ENCODE measurements around the gene RANGAP1.
A peak's percentile ranks its signal among the peaks of the same experiment; 100 is the strongest.
"Not testable (repeated sequence)": the region's sequence is repeated elsewhere in the genome, so short reads cannot be mapped to it uniquely, and the experiment has no call there.

RANGAP1 gene

GRCh38 chr22:41264408-41264941 is 21.5 kb downstream of the RANGAP1 start:
- in situ Hi-C loops (cut with HindIII; ENCODE audit: low pct_ligation_motif_present, low pct_unique_long_range_greater_than_20kb, low sequenced_read_pairs) = no loop called here
- DNase-seq = no peak

- no peak for DNase-seq
- in situ Hi-C loops (cut with HindIII; ENCODE audit: low pct_ligation_motif_present, low pct_unique_long_range_greater_than_20kb, low sequenced_read_pairs) = no loop called here
These were observed 22.3 kb downstream of the RANGAP1 start for GRCh38 chr22:41263704-41264103.

- in situ Hi-C loops (cut with HindIII; ENCODE audit: low pct_ligation_motif_present, low pct_unique_long_range_greater_than_20kb, low sequenced_read_pairs) = no loop called here
- DNase-seq = no peak
These were observed 23.7 kb downstream of the RANGAP1 start for GRCh38 chr22:41262250-41262765.

- in situ Hi-C loops (cut with HindIII; ENCODE audit: low pct_ligation_motif_present, low pct_unique_long_range_greater_than_20kb, low sequenced_read_pairs) = no loop called here
- DNase-seq = no peak
These were observed 24.3 kb downstream of the RANGAP1 start for GRCh38 chr22:41261541-41262249.

- in situ Hi-C loops (cut with HindIII; ENCODE audit: low pct_ligation_motif_present, low pct_unique_long_range_greater_than_20kb, low sequenced_read_pairs) = no loop called here
- DNase-seq = no peak
These were observed 25.1 kb downstream of the RANGAP1 start for GRCh38 chr22:41260871-41261270.

GRCh38 chr22:41259756-41260155 is 26.2 kb downstream of the RANGAP1 start:
- in situ Hi-C loops (cut with HindIII; ENCODE audit: low pct_ligation_motif_present, low pct_unique_long_range_greater_than_20kb, low sequenced_read_pairs); DNase-seq: not testable (repeated sequence)

GRCh38 chr22:41257696-41258095 is 28.3 kb downstream of the RANGAP1 start:
- in situ Hi-C loops (cut with HindIII; ENCODE audit: low pct_ligation_motif_present, low pct_unique_long_range_greater_than_20kb, low sequenced_read_pairs) = no loop called here
- DNase-seq = no peak

- in situ Hi-C loops (cut with HindIII; ENCODE audit: low pct_ligation_motif_present, low pct_unique_long_range_greater_than_20kb, low sequenced_read_pairs) = no loop called here
- peak; percentile 8 for DNase-seq
These were observed 29.4 kb downstream of the RANGAP1 start for GRCh38 chr22:41256254-41257253.

GRCh38 chr22:41254230-41254629 is 31.8 kb downstream of the RANGAP1 start:
- in situ Hi-C loops (cut with HindIII; ENCODE audit: low pct_ligation_motif_present, low pct_unique_long_range_greater_than_20kb, low sequenced_read_pairs) = no loop called here

GRCh38 chr22:41252365-41252764 is 33.6 kb downstream of the RANGAP1 start:
- in situ Hi-C loops (cut with HindIII; ENCODE audit: low pct_ligation_motif_present, low pct_unique_long_range_greater_than_20kb, low sequenced_read_pairs) = no loop called here
- DNase-seq = no peak

More at GRCh38 chr22:41254230-41254629, 31.8 kb downstream of the RANGAP1 start:
- DNase-seq = no peak

GRCh38 chr22:41250127-41250526 is 35.9 kb downstream of the RANGAP1 start:
- no peak for DNase-seq
- in situ Hi-C loops (cut with HindIII; ENCODE audit: low pct_ligation_motif_present, low pct_unique_long_range_greater_than_20kb, low sequenced_read_pairs) = no loop called here

GRCh38 chr22:41249442-41249841 is 36.5 kb downstream of the RANGAP1 start:
- in situ Hi-C loops (cut with HindIII; ENCODE audit: low pct_ligation_motif_present, low pct_unique_long_range_greater_than_20kb, low sequenced_read_pairs) = no loop called here
- DNase-seq = no peak

GRCh38 chr22:41248758-41249157 is 37.2 kb downstream of the RANGAP1 start:
- in situ Hi-C loops (cut with HindIII; ENCODE audit: low pct_ligation_motif_present, low pct_unique_long_range_greater_than_20kb, low sequenced_read_pairs) = no loop called here
- no peak for DNase-seq

GRCh38 chr22:41248314-41248713 is 37.7 kb downstream of the RANGAP1 start:
- in situ Hi-C loops (cut with HindIII; ENCODE audit: low pct_ligation_motif_present, low pct_unique_long_range_greater_than_20kb, low sequenced_read_pairs) = no loop called here
- DNase-seq = no peak

- in situ Hi-C loops (cut with HindIII; ENCODE audit: low pct_ligation_motif_present, low pct_unique_long_range_greater_than_20kb, low sequenced_read_pairs) = no loop called here
- DNase-seq = no peak
These were observed 38.3 kb downstream of the RANGAP1 start for GRCh38 chr22:41247703-41248102.

GRCh38 chr22:41245917-41246499 is 40.0 kb downstream of the RANGAP1 start:
- DNase-seq = no peak
- in situ Hi-C loops (cut with HindIII; ENCODE audit: low pct_ligation_motif_present, low pct_unique_long_range_greater_than_20kb, low sequenced_read_pairs) = no loop called here

- in situ Hi-C loops (cut with HindIII; ENCODE audit: low pct_ligation_motif_present, low pct_unique_long_range_greater_than_20kb, low sequenced_read_pairs) = no loop called here
- DNase-seq = no peak
These were observed 42.6 kb downstream of the RANGAP1 start for GRCh38 chr22:41243361-41243760.

GRCh38 chr22:41242396-41243117 is 43.4 kb downstream of the RANGAP1 start:
- no peak for DNase-seq
- in situ Hi-C loops (cut with HindIII; ENCODE audit: low pct_ligation_motif_present, low pct_unique_long_range_greater_than_20kb, low sequenced_read_pairs) = no loop called here

Measured in ACHN (cell line).